Activated CD4-positive, alpha-beta T cell treated with anti-CD3 and anti-CD28 coated beads, Interleukin-2, amount 50 U/mL, for 1 hour (primary cell): ENCODE measurements around the gene CASKIN1.

ENCODE experiments used
- DNase-seq: peaks from one replicate; pipeline ENCODE4 v3.0.0-alpha.2; 2020

The CASKIN1 gene

GRCh38 chr16:2190659-2191445, 5.6 kb downstream of the CASKIN1 start:
- no peak for DNase-seq

GRCh38 chr16:2190002-2190658, 6.3 kb downstream of the CASKIN1 start:
- no peak for DNase-seq

GRCh38 chr16:2189252-2189893, 7.0 kb downstream of the CASKIN1 start:
- no peak for DNase-seq

- no peak for DNase-seq
These were observed 8.0 kb downstream of the CASKIN1 start for GRCh38 chr16:2188395-2188794.

- DNase-seq = no peak
These were observed 9.2 kb downstream of the CASKIN1 start for GRCh38 chr16:2187212-2187611.

GRCh38 chr16:2186505-2186904, 9.9 kb downstream of the CASKIN1 start:
- no peak for DNase-seq

GRCh38 chr16:2186064-2186463, 10.3 kb downstream of the CASKIN1 start:
- DNase-seq = no peak

- no peak for DNase-seq
These were observed 11.4 kb downstream of the CASKIN1 start for GRCh38 chr16:2184962-2185361.

- no peak for DNase-seq
These were observed 12.1 kb downstream of the CASKIN1 start for GRCh38 chr16:2184346-2184745.

GRCh38 chr16:2183671-2184070, 12.7 kb downstream of the CASKIN1 start:
- DNase-seq = no peak

GRCh38 chr16:2181952-2182351, 14.5 kb downstream of the CASKIN1 start:
- DNase-seq = no peak

- DNase-seq = no peak
These were observed 15.2 kb downstream of the CASKIN1 start for GRCh38 chr16:2180962-2181923.

GRCh38 chr16:2180461-2180860, 15.9 kb downstream of the CASKIN1 start:
- DNase-seq = no peak

- DNase-seq = no peak
These were observed 16.8 kb downstream of the CASKIN1 start for GRCh38 chr16:2179576-2179975.

GRCh38 chr16:2179107-2179501, 17.3 kb downstream of the CASKIN1 start:
- no peak for DNase-seq

- peak; percentile 26 for DNase-seq
These were observed 17.9 kb downstream of the CASKIN1 start for GRCh38 chr16:2178321-2179106.

- no peak for DNase-seq
These were observed 18.8 kb downstream of the CASKIN1 start for GRCh38 chr16:2177561-2177960.

GRCh38 chr16:2177101-2177500, 19.3 kb downstream of the CASKIN1 start:
- no peak for DNase-seq

GRCh38 chr16:2176047-2176446, 20.4 kb downstream of the CASKIN1 start:
- no peak for DNase-seq

GRCh38 chr16:2175454-2175853, 21.0 kb downstream of the CASKIN1 start:
- no peak for DNase-seq

- DNase-seq = no peak
These were observed 21.8 kb downstream of the CASKIN1 start for GRCh38 chr16:2174396-2175131.
